Calu3 (cell line): ENCODE measurements around the gene EVPL. TPM values are rescaled to one million over a fixed set of nuclear protein-coding genes. Genes with fewer than 3 reads are reported as not detected.

Experiments used
- BruUV-seq: library from RNA; stranded (reverse); fragments of 400-500 nt; replicated peaks from 2 replicates; lab custom pipeline; 2021; lab: Mats Ljungman, UMichigan
- CTCF ChIA-PET: fragments of 300-600 bp; sonication (Branson Sonifier 250); formaldehyde crosslinking; loops from one replicate; lab custom pipeline; 2022; ENCODE audit warnings: antibody characterized with exemption; lab: Charles Lee
- DNase-seq: peaks from one replicate; pipeline ENCODE4 v3.0.0; 2022
- H3K27ac Mint-ChIP-seq: one replicate; pipeline ENCODE4 v1.8.0; 2022; ENCODE audit warnings: mixed read lengths; ENCODE audit not compliant: unreplicated experiment
- H3K27me3 Mint-ChIP-seq: one replicate; pipeline ENCODE4 v1.8.0; 2022; ENCODE audit warnings: mixed read lengths; ENCODE audit not compliant: unreplicated experiment
- H3K36me3 Mint-ChIP-seq: one replicate; pipeline ENCODE4 v1.8.0; 2022; ENCODE audit warnings: mild to moderate bottlenecking, moderate library complexity, mixed read lengths; ENCODE audit not compliant: insufficient read depth, unreplicated experiment
- H3K4me1 Mint-ChIP-seq: one replicate; pipeline ENCODE4 v1.8.0; 2022; ENCODE audit warnings: mild to moderate bottlenecking, low read depth, mixed read lengths; ENCODE audit not compliant: unreplicated experiment
- H3K4me3 Mint-ChIP-seq: one replicate; pipeline ENCODE4 v1.8.0; 2022; ENCODE audit warnings: mild to moderate bottlenecking, low read depth, moderate library complexity, mixed read lengths; ENCODE audit not compliant: unreplicated experiment
- H3K9me3 Mint-ChIP-seq: one replicate; pipeline ENCODE4 v1.8.0; 2022; ENCODE audit warnings: low read depth, mixed read lengths; ENCODE audit not compliant: unreplicated experiment
- intact Hi-C: fragments of 100-400 bp; cut with micrococcal nuclease; formaldehyde crosslinking; loops from one replicate; pipeline ENCODE4 v1.10.0; 2022; ENCODE audit not compliant: unreplicated experiment
- total RNA-seq: library from RNA; stranded (reverse); gene quantifications from 2 replicates; pipeline ENCODE4 v1.2.3, GENCODE V29; 2022
- TF ChIP-seq, protein P1 (sequence below): fragments of 200-600 bp; IDR thresholded peaks from one replicate; pipeline ENCODE4 v1.8.0; 2022; ENCODE audit warnings: antibody characterized with exemption; ENCODE audit not compliant: unreplicated experiment

The EVPL gene
- total RNA-seq, 1 experiment from 2014 or later: 51.8 TPM

DNA sequence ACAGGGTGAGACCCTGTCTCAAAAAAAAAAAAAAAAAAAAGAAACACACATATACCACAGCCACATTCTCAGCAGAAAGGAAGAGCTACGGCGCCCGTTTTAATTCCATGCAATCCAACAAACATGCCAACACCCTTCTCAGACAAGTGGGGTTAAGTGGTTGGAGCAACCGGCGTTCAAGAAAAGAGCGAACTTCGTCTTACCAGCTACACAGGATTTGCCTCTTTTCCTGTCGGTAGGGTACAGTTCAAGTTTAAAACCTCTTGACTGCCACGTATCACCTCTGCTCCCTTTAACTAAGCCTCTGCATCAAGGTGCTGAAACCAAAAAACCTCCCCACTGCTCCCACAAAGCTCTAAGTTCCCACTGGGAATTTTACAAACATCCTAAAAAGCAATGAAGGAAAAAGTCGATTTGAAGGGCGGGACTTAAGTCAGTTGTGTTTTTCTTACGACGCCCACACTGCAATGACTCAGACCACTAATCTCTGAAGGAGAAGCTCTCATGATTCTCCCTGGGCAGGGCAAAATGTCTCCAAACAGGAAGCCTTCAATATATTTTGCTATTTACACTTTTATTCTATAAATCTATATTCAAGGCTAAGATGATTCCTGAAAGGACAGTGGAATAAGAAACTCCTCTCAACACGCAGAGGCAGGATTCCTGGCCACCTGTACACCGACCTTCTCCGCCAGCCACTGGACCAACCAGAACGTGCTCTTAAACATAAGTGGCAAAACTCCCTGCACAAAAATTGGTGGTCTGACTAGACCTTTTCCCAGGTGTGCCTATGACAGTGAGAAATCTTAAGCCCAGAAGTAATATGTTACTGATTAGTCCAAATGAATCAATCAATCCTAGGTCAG is 26.4 kb upstream of the EVPL start:
- H3K27ac Mint-ChIP-seq: peak overlapping the region; percentile 98
- peaks cover 89% of the 10 kb centered on the region for H3K36me3 Mint-ChIP-seq
- TF ChIP-seq, protein P1, sequence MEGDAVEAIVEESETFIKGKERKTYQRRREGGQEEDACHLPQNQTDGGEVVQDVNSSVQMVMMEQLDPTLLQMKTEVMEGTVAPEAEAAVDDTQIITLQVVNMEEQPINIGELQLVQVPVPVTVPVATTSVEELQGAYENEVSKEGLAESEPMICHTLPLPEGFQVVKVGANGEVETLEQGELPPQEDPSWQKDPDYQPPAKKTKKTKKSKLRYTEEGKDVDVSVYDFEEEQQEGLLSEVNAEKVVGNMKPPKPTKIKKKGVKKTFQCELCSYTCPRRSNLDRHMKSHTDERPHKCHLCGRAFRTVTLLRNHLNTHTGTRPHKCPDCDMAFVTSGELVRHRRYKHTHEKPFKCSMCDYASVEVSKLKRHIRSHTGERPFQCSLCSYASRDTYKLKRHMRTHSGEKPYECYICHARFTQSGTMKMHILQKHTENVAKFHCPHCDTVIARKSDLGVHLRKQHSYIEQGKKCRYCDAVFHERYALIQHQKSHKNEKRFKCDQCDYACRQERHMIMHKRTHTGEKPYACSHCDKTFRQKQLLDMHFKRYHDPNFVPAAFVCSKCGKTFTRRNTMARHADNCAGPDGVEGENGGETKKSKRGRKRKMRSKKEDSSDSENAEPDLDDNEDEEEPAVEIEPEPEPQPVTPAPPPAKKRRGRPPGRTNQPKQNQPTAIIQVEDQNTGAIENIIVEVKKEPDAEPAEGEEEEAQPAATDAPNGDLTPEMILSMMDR: no peak
- CTCF ChIA-PET: interaction anchor here (0.6 to 1.8 kb wide), 4 partner anchors 24 to 376 kb away, joined by 3 to 14 read pairs (median 4); no protein-coding TSS in a partner anchor
- BruUV-seq: TSS peak; percentile 66
- peaks cover 75% of the 10 kb centered on the region for H3K4me1 Mint-ChIP-seq
- peak; percentile 48 for DNase-seq
- intact Hi-C loops: no loop called here
- no peaks in the 10 kb centered on the region for H3K9me3 Mint-ChIP-seq
- H3K4me3 Mint-ChIP-seq: peak overlapping the region; percentile 68
- no peaks in the 10 kb centered on the region for H3K27me3 Mint-ChIP-seq

DNA sequence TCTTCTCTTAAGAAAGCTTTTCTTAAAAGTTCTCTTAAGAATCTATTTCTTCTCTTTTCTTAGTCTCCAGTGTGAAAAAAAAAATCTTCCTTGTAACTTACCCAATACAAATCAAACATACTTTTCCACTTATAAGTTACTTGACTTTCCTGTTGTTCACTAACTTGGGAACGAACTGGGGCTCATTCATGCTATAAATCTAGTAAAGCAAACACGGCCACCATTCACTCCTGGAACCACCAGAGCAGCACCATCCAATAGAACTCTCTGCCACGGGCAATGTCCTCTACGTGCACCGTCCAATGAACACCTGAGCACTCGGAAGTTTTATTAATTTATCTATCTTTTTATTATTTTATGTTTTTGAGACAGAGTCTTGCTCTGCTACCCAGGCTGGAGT is 24.5 kb upstream of the EVPL start:
- Mint-ChIP-seq H3K27me3 (no peaks in the 10 kb centered on the region), H3K27ac (peak overlapping the region; percentile 94), H3K4me3 (peak overlapping the region; percentile 66), H3K36me3 (peaks cover 86% of the 10 kb centered on the region), H3K9me3 (no peaks in the 10 kb centered on the region), H3K4me1 (peaks cover 67% of the 10 kb centered on the region)
- intact Hi-C loops: no loop called here
- TF ChIP-seq, protein P1: no peak
- no peak for DNase-seq
- CTCF ChIA-PET: interaction anchor here (0.9 to 1.5 kb wide), 4 partner anchors 24 to 146 kb away, joined by 3 to 6 read pairs (median 4); partner anchors contain the start of gene EVPL
- BruUV-seq: no TSS peak

DNA sequence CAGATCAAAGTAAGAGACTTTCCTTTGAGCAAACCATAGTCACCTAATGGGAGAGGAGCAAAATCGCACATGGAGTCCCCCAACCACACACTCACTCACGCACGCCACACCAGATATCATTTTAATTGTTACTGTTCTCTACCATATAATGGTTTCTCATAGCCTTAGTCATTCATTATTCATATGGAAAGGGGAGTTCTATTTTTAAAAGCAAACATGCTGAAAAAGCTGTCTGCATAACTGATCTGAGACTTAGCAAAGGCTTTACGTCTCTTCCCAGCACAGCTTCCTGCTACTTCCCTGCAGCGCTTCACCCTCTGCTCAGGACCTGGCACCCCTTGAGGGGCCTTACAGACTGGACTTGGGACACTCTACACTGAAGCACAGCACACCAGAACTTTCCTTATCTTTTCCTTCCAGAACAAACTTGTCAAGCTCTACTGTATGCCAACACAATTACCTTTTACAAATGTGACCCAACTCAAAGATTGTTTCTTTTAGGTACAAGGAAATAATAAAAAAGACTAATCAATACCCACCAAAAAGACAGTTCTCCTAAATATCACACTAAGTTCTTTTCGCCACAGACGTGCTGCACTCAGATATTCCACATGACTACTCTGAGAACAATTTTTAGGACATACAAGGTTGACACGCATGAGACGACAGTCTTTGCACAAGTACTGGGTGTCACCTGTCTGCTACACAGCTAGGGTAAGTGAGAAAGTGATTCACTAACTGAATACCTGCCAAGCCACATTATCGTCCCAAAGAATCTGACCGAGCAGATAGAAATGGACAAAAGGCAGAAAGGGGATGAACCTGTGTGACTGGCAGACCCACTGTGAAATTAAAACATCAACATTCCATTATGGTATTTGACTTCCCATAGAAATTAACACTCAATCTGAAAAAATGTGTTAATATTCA is 23.7 kb upstream of the EVPL start:
- peak; percentile 62 for DNase-seq
- intact Hi-C loops: no loop called here

More for the DNA sequence above, 23.7 kb upstream of the EVPL start:
- TF ChIP-seq, protein P1: no peak
- no peaks in the 10 kb centered on the region for H3K27me3 Mint-ChIP-seq
- no peaks in the 10 kb centered on the region for H3K9me3 Mint-ChIP-seq
- H3K27ac Mint-ChIP-seq: peak overlapping the region; percentile 94
- CTCF ChIA-PET: interaction anchor here (0.6 to 1.5 kb wide), 5 partner anchors 23 to 145 kb away, joined by 3 to 6 read pairs (median 4); partner anchors contain the start of gene EVPL
- no TSS peak for BruUV-seq
- H3K4me3 Mint-ChIP-seq: peak overlapping the region; percentile 66
- peaks cover 60% of the 10 kb centered on the region for H3K4me1 Mint-ChIP-seq
- H3K36me3 Mint-ChIP-seq: peaks cover 86% of the 10 kb centered on the region
